GM18505 (cell line): ENCODE data around the gene PER3.

Experiments used
- ATAC-seq: cut with Tn5 transposase; IDR thresholded peaks from one replicate; pipeline ENCODE4 v1.9.1; 2021; ENCODE audit not compliant: unreplicated experiment
- POLR2A ChIP-seq: IDR thresholded peaks from 4 replicates; pipeline ENCODE4 v1.6.1; 2011; ENCODE audit warnings: borderline replicate concordance; ENCODE audit not compliant: insufficient read depth, insufficient read length; ENCODE audit errors: extremely low read depth

The PER3 gene

DNA sequence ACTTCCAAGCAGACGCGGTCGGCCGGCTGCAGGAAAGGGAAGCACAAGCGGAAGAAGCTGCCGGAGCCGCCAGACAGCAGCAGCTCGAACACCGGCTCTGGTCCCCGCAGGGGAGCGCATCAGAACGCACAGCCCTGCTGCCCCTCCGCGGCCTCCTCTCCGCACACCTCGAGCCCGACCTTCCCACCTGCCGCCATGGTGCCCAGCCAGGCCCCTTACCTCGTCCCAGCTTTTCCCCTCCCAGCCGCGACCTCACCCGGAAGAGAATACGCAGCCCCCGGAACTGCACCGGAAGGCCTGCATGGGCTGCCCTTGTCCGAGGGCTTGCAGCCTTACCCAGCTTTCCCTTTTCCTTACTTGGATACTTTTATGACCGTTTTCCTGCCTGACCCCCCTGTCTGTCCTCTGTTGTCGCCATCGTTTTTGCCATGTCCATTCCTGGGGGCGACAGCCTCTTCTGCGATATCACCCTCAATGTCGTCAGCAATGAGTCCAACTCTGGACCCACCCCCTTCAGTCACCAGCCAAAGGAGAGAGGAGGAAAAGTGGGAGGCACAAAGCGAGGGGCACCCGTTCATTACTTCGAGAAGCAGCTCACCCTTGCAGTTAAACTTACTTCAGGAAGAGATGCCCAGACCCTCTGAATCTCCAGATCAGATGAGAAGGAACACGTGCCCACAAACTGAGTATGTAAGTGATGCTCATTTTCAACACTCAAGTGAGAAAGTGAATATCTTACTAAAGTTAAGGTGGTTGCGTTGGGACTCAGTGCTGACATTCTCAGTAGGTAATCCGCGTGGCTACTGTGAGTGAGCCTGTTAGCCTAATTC is 43.2 kb downstream of the PER3 start:
- no peak for ATAC-seq

GRCh38 chr1:7831458-7831857 is 47.4 kb downstream of the PER3 start:
- no peak for ATAC-seq
- TF ChIP-seq POLR2A: no peak

More for the DNA sequence above, 43.2 kb downstream of the PER3 start:
- TF ChIP-seq POLR2A: peak; percentile 71

DNA sequence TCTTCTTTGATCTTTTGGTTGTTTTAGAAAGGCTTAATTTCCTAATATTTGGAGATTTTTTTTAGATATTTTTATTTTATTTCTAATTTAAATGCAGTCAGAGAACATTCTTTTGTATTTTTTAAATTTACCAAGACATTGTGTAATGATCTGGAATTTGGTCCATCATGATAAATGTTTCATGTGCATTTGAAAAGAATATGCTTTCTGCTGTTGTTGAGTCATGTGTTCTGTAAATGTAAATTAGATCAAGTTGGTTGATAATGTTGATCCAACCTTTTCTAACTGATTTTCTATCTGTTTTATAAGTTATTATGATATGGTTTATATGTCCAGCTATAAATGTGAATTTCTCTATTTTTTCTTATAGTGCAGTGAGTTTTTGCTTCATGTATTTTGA is 48.9 kb downstream of the PER3 start:
- TF ChIP-seq POLR2A: no peak
- ATAC-seq: no peak

- no peak for ATAC-seq
- no peak for TF ChIP-seq POLR2A
These were observed 54.6 kb downstream of the PER3 start for GRCh38 chr1:7838714-7839113.

DNA sequence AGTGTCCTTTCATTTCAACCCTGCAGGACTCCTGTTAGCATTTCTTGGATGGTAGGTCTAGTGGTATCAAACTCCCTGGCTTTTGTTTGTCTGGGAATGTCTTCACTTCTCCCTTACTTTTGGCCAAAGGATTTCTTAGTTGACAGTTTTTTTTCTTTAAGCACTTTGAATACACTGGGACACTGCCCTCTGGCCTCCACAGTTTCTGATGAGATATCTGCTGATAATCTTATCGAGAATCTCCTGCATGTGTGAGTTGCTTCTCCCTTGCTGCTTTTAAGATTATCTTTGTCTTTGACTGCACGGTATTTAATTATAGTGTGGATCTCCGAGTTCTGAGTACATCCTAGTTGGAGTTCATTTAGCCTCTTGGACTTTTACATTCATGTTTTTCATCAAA is 55.4 kb downstream of the PER3 start:
- TF ChIP-seq POLR2A: no peak
- ATAC-seq: no peak

- no peak for ATAC-seq
- TF ChIP-seq POLR2A: no peak
These were observed 58.4 kb downstream of the PER3 start for GRCh38 chr1:7842517-7842916.

GRCh38 chr1:7845761-7846160 is 61.7 kb downstream of the PER3 start:
- no peak for TF ChIP-seq POLR2A
- ATAC-seq: no peak

GRCh38 chr1:7846656-7847055 is 62.6 kb downstream of the PER3 start:
- ATAC-seq: no peak

DNA sequence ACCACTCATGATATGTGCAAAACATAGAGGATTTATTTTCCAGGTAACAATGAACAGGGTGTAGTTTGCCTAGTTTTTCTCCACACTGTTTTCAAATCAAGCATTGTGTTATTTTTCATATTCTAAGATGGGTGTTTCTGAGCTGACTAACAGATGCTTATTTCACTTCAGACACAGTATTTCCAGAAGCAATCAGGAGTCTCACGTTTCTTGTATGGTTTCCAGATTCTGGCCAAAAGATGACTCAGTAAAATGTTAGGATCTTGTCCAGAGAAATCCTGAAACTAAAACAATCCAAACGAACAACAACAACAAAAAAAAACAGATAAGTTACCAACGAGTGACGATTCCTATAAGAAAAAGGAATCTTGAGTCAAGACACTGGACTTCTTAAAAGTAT is 63.5 kb downstream of the PER3 start:
- no peak for TF ChIP-seq POLR2A
- no peak for ATAC-seq

More at GRCh38 chr1:7846656-7847055, 62.6 kb downstream of the PER3 start:
- TF ChIP-seq POLR2A: no peak

GRCh38 chr1:7850786-7851185 is 66.7 kb downstream of the PER3 start:
- no peak for TF ChIP-seq POLR2A

GRCh38 chr1:7852804-7853683 is 69.0 kb downstream of the PER3 start, which contains the start of gene UTS2:
Gene UTS2, minus strand, starts transcription at chr1:7853065. Its CDS starts 62 bp downstream, at chr1:7853003.
- ATAC-seq: no peak
- TF ChIP-seq POLR2A: no peak

More at GRCh38 chr1:7850786-7851185, 66.7 kb downstream of the PER3 start:
- no peak for ATAC-seq

- no peak for TF ChIP-seq POLR2A
These were observed 69.6 kb downstream of the PER3 start for GRCh38 chr1:7853684-7854026.

GRCh38 chr1:7856345-7856744 is 72.3 kb downstream of the PER3 start:
- no peak for TF ChIP-seq POLR2A
- no peak for ATAC-seq

More at GRCh38 chr1:7853684-7854026, 69.6 kb downstream of the PER3 start:
- ATAC-seq: no peak

DNA sequence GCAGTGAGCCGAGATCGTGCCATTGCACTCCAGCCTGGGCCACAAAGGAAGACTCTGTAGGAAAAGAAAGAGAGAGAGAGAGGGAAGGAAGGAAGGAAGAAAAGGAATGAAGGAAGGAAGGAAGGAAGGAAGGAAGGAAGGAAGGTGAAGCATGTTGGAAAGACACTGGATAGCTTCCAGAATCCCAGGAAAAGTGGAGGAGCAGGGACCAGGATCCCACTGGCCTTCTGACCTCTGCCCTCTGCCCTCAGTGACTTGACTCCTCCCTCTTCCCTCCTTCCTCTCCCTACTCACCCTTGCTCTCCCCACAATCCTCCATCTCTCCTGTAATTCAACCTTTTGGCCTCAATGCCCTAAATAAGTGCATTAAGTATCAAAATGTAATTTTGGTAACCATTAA is 72.9 kb downstream of the PER3 start:
- TF ChIP-seq POLR2A: no peak
- ATAC-seq: no peak

- TF ChIP-seq POLR2A: no peak
- ATAC-seq: no peak
These were observed 73.9 kb downstream of the PER3 start for GRCh38 chr1:7857985-7858384.

DNA sequence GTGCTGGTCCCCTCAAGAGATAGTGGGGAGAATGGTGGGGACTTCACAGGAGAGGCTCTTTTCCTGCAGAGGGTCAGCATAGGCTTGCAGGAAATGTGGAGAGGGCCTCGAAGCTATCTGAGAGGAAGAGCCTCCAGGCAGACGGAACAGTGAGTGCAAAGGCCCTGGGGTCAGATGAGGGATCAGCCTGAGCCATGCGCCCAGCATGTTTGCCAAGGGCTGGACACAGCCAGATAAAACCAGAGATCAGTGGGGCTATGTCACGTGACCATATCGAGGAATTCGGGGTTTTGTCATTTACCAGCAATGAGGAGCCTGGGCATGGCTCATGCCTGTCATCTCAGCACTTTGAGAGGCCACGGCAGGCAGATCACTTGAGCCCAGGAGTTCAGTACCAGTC is 75.3 kb downstream of the PER3 start:
- no peak for ATAC-seq
- no peak for TF ChIP-seq POLR2A
